ENCODE data around the gene LLGL2.

LLGL2 gene

GRCh38 chr17:75611851-75612429 is 86.4 kb downstream of the LLGL2 start:
- DNase-seq, result no peak

GRCh38 chr17:75612906-75613626 is 87.6 kb downstream of the LLGL2 start:
- DNase-seq, result no peak

DNA sequence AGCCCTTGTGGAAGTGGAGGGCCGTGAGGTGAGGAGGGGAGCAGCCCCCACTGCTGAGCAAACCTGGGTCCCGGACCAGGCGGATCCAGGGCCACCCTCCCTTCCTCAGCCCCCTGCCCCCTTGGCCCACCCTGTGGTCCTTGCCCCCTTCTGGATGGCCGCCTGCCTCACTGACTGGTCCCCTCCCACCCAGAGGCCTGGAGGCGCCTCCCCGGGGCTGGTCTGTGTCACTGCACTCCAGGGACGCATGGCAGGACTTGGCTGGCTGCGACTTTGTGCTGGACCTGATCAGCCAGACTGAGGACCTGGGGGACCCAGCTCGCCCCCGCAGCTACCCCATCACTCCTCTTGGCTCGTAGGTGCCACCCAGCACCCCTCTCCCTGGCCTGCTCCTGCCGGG is 88.5 kb downstream of the LLGL2 start:
- no peak for DNase-seq

DNA sequence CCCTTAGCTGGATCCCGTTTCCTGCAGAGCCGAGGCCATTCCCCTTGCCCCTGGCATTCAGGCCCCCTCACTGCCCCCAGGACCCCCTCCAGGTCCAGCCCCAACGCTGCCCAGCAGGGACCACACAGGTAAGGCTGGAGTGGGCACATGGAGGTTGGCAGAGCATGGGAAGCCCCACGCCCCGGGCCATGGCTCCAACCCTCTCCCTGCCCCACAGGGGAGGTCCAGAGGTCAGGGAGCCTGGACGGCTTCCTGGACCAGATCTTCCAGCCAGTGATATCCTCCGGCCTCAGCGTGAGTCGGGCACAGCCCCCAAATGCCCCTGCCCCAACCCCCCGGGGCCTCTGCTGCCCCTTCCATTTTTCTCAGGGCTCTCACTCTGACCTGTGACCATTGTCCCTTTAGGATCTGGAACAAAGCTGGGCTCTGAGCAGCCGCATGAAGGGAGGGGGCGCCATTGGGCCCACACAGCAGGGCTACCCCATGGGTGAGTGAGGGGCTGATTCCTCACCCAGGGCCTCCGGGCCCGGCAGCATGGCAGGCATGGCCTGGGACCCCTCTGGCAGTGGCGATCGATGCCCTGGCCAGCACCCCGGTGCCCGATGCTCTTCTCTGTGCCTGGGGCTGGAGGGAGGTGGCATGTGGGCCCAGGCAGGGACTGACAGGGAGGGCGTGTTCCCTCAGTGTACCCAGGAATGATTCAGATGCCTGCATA is 89.2 kb downstream of the LLGL2 start:
- DNase-seq, result no peak

- no peak for DNase-seq
Measured at GRCh38 chr17:75615301-75615700, 89.8 kb downstream of the LLGL2 start.

DNA sequence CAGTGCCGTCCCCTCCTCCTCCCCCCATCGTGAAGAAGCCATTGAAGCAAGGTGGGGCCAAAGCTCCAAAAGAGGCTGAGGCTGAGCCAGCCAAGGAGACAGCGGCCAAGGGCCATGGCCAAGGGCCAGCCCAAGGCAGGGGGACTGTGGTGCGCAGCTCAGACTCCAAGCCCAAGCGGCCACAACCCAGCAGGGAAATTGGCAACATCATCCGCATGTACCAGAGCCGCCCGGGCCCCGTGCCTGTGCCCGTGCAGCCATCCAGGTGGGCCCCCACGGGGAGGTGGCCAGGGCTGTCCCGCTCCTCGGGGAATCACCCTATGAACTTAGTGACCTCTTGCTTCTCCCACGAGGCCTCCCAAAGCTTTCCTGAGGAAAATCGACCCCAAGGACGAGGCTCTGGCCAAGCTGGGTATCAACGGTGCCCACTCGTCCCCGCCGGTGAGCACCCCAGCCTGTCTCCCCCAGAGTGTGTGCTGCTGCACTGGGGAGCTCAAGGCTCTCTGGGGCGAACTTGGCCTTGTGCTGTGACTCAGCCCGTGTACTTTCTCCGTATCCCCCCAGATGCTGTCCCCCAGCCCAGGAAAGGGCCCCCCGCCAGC is 91.1 kb downstream of the LLGL2 start:
- no peak for DNase-seq

DNA sequence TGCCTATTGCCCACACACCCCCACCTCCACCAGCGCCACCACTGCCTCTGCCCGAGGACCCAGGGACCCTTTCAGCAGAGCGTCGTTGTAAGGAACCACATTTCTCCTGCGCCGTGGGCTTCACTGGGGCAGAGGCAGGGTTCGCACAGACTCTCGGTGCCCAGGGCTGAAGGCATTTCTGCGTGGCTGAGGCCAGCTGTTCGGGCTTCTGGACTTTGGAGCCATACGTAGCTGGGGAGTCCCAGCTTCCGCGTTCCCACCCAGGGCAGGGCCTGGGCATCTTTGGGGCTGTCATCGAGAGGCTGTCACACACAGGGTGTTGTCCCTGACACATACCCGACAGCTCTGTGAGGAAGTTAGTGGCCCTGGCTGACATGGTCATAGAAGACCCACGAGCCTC is 91.7 kb downstream of the LLGL2 start:
- DNase-seq, result no peak

- DNase-seq, result no peak
Measured at GRCh38 chr17:75617675-75618074, 92.2 kb downstream of the LLGL2 start.

DNA sequence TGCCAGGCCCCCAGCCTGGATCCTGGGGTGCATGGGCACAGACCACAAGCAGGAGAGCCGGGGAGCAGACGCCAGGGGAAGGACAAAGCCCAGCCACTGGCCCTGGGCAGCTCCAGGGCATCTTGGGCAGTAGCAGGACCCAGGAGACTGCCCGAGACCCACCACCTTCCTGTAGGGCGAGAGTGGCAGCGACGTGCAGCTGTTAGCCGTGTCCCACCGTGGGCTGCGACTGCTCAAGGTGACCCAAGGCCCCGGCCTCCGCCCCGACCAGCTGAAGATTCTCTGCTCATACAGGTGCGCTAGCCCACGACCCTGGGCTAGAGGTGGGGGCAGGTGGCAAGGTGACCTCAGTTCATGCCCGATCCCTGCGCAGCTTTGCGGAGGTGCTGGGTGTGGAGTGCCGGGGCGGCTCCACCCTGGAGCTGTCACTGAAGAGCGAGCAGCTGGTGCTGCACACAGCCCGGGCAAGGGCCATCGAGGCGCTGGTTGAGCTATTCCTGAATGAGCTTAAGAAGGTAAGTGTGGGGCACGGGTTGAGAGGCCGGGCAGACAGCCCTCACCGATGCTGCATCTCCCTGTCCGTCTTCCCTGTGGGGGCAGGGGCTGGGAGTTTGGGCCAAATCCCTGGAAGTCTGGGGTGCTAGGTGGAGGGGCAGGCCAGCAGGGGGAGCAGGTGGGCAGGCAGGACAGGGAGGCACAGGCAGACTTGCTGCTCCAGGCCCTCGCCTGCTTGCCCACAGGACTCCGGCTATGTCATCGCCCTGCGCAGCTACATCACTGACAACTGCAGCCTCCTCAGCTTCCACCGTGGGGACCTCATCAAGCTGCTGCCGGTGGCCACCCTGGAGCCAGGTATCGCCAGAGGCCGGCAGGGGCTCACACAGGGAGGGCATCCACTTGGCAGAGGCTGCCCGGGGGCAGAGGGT is 94.3 kb downstream of the LLGL2 start:
- DNase-seq, result peak in 3 of 51 donors; percentile 15 to 23 (median 15)

DNA sequence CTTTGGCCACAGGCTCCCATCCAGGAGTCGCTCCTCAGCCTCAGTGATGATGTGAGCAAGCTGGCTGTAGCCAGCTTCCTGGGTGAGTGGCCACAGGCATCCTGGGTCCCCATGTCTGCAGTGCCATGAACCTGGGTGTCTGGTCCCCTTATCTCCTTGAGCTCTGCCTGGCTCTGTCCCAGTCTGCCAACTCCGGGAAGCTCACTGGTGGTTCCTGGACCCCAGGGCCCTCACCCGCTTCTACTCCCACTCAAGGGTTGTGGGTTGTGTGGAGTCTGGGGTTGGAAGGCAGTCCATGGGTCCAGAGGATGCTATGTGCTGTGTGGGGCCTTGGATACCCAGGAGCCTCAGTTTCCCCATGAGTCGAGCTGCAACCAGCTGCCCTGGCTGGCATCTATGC is 96.0 kb downstream of the LLGL2 start:
- no peak for DNase-seq

DNA sequence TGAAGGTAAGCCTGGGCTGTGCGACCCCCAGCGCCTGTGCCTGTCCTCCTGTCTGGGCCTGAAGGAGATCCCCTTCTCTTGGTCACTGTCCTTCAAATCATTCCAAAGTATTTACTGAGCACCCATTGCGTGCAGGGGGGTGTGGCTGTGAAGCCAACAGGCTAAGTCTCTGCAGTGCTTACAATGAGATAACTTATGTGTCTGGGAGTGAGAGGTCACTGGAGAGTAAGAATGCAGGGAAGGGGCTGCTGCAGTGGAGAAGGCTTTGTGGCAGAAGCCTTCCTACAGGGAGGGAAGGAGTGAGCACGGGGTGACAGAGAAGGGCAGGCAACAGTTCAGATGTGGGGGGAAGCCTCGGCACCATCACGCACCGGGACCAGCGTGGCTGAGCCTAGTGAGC is 96.6 kb downstream of the LLGL2 start:
- no peak for DNase-seq

DNA sequence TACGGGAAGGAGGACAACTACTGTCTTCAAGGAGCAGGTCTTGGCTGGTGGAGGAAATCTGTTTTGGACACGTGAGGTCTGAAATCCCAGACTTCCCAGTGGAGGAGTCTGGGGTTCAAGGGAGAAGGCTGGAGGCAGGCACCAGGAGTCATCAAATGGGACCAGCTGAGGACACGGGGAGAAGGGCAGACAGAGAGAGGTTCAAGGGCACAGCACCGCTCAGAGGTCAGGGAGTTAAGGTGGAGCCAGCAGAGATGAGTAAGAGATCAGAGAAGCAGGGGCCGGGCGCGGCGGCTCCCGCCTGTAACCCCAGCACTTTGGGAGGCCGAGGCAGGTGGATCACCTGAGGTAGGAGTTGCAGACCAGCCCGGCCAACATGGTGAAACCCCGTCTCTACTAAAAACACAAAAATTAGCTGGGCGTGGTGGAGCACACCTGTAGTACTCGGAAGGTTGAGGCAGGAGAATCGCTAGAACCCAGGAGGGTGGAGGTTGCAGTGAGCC is 97.3 kb downstream of the LLGL2 start:
- DNase-seq, result no peak

- DNase-seq, result no peak
Measured at GRCh38 chr17:75623386-75623785, 97.9 kb downstream of the LLGL2 start.

DNA sequence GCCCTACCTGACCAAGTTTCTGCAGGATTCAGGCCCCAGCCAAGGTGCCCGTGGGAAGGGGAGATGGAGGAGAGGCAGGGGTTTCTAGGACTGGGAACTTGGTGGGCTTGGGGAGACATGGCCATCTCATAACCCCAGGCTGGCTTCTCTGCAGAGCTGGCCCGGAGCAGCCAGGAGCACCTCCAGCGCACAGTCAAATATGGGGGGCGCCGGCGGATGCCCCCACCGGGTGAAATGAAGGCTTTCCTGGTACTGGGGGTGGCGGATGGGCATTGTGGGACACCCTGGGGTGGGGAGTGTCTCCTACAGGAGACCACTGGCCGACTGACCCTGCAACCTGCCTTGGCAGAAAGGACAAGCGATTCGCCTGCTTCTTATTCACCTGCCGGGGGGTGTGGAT is 98.5 kb downstream of the LLGL2 start:
- DNase-seq, result no peak

All from hypothalamus (tissue), 51 donors.